Activated T-cell treated with anti-CD3 and anti-CD28 coated beads for 48 hours (primary cell): ENCODE data around the gene CDH6.

Experiments
- DNase-seq: peaks from one replicate; pipeline ENCODE4 v3.0.0-alpha.2; 2020; ENCODE audit warnings: low read depth

Gene CDH6

GRCh38 chr5:31251032-31251431 is 57.5 kb downstream of the CDH6 start:
- no peak for DNase-seq

GRCh38 chr5:31255041-31255440 is 61.6 kb downstream of the CDH6 start:
- no peak for DNase-seq

DNA sequence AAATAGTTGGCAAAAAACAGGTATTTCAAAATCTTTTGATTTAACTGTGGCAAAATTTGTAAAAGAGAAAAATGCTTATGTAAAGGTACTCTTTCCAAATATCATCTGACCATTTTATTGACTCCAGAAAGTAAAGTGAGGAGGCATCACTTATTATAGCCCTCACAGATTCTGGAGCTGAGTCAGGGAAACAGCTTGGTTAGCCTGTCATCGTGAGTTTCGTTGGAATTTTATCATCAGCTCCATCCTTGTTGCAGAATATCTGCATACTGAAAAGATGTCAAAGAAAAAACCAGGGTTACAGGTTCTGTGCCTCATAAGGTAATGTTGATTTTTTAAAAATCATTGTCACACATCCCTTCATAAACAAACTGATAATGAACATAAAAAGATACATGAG is 74.8 kb downstream of the CDH6 start:
- no peak for DNase-seq

DNA sequence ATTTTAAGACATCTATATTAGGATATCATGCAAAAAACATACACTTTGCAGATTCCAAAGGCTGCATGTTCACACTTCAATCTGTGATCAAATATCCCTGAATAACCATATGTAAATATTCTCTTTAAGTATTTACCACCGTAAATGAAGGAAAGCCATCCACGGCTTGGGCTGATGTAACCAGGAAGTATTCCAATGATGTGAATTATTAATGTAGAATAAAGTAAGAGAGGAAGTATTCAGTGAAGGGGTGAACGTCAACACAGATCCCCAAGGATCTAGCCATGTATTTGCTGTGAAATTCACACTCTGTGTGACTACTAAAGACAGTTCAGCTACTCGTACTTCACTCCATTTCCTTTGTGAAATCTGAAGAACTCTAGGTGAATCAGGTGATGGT is 75.2 kb downstream of the CDH6 start:
- DNase-seq: no peak

- no peak for DNase-seq
Observed at GRCh38 chr5:31269259-31269658, 75.8 kb downstream of the CDH6 start.

- DNase-seq: no peak
Observed at GRCh38 chr5:31270396-31270795, 76.9 kb downstream of the CDH6 start.

- DNase-seq: no peak
Observed at GRCh38 chr5:31271567-31271966, 78.1 kb downstream of the CDH6 start.

DNA sequence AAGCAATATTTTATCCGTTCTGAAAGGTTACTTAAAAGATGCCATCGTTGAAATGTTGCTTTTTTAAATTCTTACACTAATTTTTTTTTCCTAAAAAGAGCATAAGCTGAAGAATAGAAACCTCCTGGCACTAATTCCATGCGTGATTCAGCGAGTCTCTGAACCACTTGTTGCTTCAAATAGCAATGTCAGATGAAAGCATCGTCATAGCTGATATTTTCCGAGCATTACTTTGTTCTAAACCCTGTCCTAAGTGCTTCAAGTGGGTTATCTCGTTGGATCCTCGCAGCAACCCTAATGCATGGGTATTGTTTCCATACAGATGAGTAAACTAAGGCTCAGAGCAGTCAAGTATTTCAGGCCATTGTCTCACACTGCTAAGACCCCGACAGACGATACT is 79.7 kb downstream of the CDH6 start:
- DNase-seq: no peak

DNA sequence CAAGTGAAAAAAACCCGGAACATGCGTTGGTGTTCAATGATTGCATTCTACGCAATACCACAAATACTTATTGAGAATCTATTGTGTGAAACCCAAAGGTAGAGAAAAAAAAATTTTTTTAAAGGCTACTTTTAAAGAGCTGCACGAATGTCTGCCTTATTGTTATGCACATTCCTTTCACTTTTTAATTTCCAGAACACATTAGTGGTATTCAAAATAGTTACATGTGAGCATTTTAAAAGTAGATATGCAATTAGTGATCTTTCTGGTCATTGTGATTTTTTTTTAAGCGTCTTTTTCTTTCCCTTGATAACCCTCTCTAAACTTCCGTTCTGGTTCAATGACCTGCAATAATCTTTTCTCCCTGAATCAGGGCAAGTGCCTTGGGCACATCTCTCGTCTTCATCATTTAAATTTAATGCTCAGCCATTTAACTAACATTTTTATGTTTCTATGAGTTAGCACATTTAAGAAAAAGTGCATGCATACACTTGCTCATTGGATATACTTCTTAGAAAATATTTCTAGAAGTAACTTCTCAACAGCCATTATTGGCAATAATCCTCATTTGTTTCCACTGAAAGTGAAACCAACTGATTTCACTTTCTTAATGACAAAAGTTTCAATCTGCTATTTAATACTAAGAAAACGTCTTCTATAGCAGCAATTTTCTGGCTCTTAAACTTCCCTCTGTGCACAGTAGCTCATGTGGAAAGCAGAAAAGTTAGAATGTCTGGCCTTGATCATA is 80.3 kb downstream of the CDH6 start:
- no peak for DNase-seq

DNA sequence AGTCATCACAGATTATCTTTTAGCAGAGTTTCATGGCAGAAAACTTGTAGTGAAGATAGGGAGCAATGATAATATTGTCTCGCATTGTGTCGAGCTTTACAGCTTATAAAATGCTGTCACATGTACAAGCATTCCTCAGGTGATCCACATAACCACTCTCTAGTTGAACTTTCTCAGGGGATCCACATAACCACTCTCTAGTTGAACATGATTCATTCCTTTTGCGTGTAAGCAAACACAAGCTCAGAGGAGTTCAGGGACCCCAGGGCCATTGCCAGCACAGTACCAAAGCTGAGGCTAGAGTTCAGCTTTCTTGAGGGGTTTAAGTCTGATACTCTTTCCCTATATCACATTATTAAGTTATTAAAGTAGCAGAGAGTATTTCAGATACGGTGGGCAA is 86.7 kb downstream of the CDH6 start:
- no peak for DNase-seq

DNA sequence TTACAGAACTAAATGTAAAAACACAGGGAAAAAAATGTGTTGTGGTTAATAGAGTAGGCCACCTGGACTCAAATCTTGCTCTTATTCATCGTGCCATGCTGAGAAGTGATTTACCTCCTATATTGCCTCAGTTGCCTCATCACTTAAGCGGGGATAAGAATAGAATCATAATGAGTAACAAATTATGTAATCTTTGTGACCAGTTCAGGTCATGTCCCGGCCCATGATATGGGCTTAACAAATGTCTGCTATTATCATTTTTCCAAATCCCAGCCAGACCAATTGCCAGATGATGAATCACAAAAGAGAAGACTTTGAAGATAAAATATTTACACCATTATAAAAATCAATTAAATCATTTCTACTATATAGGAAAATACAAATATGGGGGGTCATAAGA is 89.8 kb downstream of the CDH6 start:
- DNase-seq: no peak

- DNase-seq: no peak
Observed at GRCh38 chr5:31285025-31285424, 91.5 kb downstream of the CDH6 start.

- no peak for DNase-seq
Observed at GRCh38 chr5:31287985-31288384, 94.5 kb downstream of the CDH6 start.

DNA sequence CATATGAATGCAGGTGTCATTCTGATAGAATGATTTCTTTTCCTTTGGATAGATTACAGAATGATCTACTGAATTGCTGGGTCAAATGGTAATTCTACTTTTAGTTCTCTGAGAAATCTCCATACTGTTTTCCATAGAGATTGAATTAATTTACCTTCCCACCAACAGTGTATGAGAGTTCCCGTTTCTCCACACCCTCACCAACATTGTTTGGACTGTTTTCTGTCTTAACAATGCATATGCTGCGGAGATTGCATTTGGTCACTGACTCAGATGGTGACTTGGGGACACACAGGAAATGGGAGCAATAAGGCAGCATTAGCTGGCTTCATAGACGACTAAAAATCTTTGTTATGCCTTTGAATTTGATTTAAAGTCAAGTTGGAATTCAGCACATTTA is 95.9 kb downstream of the CDH6 start:
- DNase-seq: no peak

- no peak for DNase-seq
Observed at GRCh38 chr5:31291323-31291854, 97.9 kb downstream of the CDH6 start.

GRCh38 chr5:31300501-31300900 is 107.0 kb downstream of the CDH6 start:
- DNase-seq: no peak

- DNase-seq: no peak
Observed at GRCh38 chr5:31301833-31302232, 108.3 kb downstream of the CDH6 start.

- no peak for DNase-seq
Observed at GRCh38 chr5:31303688-31304087, 110.2 kb downstream of the CDH6 start.

GRCh38 chr5:31317665-31318064 is 124.2 kb downstream of the CDH6 start:
- no peak for DNase-seq

GRCh38 chr5:31319335-31319734 is 125.8 kb downstream of the CDH6 start:
- no peak for DNase-seq

DNA sequence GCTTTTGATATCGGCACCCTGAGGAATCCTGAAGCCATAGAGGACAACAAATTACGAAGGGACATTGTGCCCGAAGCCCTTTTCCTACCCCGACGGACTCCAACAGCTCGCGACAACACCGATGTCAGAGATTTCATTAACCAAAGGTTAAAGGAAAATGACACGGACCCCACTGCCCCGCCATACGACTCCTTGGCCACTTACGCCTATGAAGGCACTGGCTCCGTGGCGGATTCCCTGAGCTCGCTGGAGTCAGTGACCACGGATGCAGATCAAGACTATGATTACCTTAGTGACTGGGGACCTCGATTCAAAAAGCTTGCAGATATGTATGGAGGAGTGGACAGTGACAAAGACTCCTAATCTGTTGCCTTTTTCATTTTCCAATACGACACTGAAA is 129.5 kb downstream of the CDH6 start:
- no peak for DNase-seq

DNA sequence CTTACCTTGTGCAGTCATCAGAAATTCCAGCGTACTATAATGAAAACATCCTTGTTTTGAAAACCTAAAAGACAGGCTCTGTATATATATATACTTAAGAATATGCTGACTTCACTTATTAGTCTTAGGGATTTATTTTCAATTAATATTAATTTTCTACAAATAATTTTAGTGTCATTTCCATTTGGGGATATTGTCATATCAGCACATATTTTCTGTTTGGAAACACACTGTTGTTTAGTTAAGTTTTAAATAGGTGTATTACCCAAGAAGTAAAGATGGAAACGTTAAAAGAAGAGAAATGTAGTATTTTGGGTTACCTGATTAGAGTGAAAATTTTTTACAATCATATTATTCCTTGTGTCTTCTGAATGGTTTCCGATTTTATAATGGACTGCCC is 131.4 kb downstream of the CDH6 start:
- no peak for DNase-seq

DNA sequence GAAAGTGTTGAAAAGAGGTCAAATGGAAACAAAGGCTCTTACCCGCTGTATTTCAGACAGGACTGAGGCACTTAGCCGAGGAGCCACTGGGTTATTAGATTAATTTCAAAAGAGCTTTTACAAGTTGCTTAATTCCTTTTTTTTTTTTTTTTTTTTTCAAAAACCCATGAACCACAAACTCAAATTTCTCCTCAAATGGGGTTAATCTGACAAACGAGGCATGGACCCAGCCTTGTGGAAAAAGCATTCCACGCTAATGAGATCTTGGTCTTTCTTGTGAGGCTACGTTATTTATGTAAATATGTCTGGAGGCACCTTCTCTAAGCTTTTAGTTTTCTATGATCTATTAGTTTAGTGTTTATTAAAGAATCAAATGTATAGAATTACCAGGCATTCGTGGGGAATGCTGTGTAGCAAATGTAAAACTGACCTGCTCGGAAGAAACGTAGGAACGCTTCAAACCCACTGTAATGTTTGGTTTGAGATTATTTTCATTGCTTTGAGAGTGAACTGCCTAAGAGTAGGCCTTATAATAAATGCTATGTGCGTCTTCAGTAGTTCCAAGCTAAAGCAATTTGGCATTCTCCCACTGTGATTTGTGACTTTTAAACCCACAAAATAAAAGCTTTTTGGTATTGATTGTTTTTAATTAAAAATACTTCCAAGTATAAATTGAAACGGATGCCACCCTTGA is 134.7 kb downstream of the CDH6 start:
- DNase-seq: no peak

- DNase-seq: no peak
Observed at GRCh38 chr5:31329715-31330114, 136.2 kb downstream of the CDH6 start.
